Stomach (tissue), 9 donors: Measurements from ENCODE around the gene PLAAT5. TPM values are rescaled to one million over a fixed set of nuclear protein-coding genes. Genes with fewer than 3 reads are reported as not detected.

Experiments used
- DNase-seq, 2 donors: peaks; one replicate each; pipeline versions ENCODE4 v3.0.0 to v3.0.0-alpha.2; 2013 to 2019
- H3K27ac ChIP-seq, 5 donors: fragments of 200-600 bp in 4 of 5; sonication (generic) in 4 of 5; one replicate each; pipeline ENCODE4 v1.5.1; 2013 to 2019; ENCODE audit warnings: mild to moderate bottlenecking in 1 of 5, moderate library complexity in 1 of 5
- H3K27me3 ChIP-seq, 3 donors: fragments of 200-600 bp; sonication (generic); one replicate each; pipeline ENCODE4 v1.5.1; 2017 to 2019; ENCODE audit warnings: mixed run types in 1 of 3
- H3K36me3 ChIP-seq, 4 donors: fragments of 200-600 bp; sonication (generic); 1 replicate in 3 of 4; 2 replicates in 1 of 4; pipeline ENCODE4 v1.5.1; 2016 to 2019
- H3K4me1 ChIP-seq, 4 donors: fragments of 200-600 bp; sonication (generic); one replicate each; pipeline ENCODE4 v1.5.1; 2016 to 2019
- H3K4me3 ChIP-seq, 4 donors: fragments of 200-600 bp; sonication (generic) in 3 of 4; one replicate each; pipeline ENCODE4 v1.5.1; 2016 to 2019; ENCODE audit warnings: mild to moderate bottlenecking in 1 of 4
- H3K9me3 ChIP-seq, 4 donors: fragments of 200-600 bp; sonication (generic); one replicate each; pipeline ENCODE4 v1.5.1; 2016 to 2019
- CTCF ChIP-seq, 7 experiments: fragments of 450-650 bp in 4 of 7; fragments of 200-600 bp in 3 of 7; sonication (generic) in 3 of 7; IDR thresholded peaks; one replicate each; pipeline ENCODE4 v1.5.1; 2016 to 2019; ENCODE audit warnings: antibody characterized with exemption in 7 of 7, control low read depth in 2 of 7, mild to moderate bottlenecking in 1 of 7
- EP300 ChIP-seq: sonication (generic); formaldehyde crosslinking; IDR thresholded peaks from one replicate; pipeline ENCODE4 v1.6.1; 2017; ENCODE audit warnings: antibody characterized with exemption
- POLR2A ChIP-seq, 4 donors: fragments of 450-650 bp; IDR thresholded peaks; one replicate each; pipeline ENCODE4 v1.6.1; 2016; ENCODE audit warnings: antibody characterized with exemption in 4 of 4, control low read depth in 2 of 4, mild to moderate bottlenecking in 1 of 4, moderate library complexity in 1 of 4
- POLR2AphosphoS5 ChIP-seq, 3 donors: sonication (generic); formaldehyde crosslinking; IDR thresholded peaks; one replicate each; pipeline ENCODE4 v1.6.1; 2016; ENCODE audit warnings: antibody characterized with exemption in 3 of 3
- WGBS, 5 donors: extraction: QIAGEN DNeasy Blood & Tissue Kit in 3 of 5; methylation state at CpG; one replicate each; pipeline versions ENCODE4 v1.1.5 to v1.1.7; 2013 to 2018; 5-methylcytosine and 5-hydroxymethylcytosine counted together
- intact Hi-C: fragments of 100-400 bp; cut with DNase I; formaldehyde crosslinking; loops from one replicate; pipeline ENCODE4 v1.15.1; 2023; ENCODE audit warnings: low total_unique reads
- polyA plus RNA-seq, 3 donors: library from polyadenylated mRNA; stranded (reverse); fragments of 200-250 nt; gene quantifications; one replicate each; pipeline ENCODE4 v1.2.3, GENCODE V29; 2013
- total RNA-seq, 5 donors: library from RNA; depleted of rRNA; stranded (reverse); fragments of >200 nt; gene quantifications; one replicate each; pipeline versions ENCODE4 v1.1.0 to v1.2.3, GENCODE V29; 2014 to 2016
- donor health status: healthy with polysubstance abuse.
- donor health status: Bipolar disorder and iron deficiency.
- donor health status: healthy.

PLAAT5 gene
- total and polyA plus RNA-seq, 8 donors = 1.1 to 2.4 (median 1.9) TPM; not detected in 3

- Histone ChIP-seq H3K4me3 (no peak overlapping the region), H3K27me3 (no peaks in the 10 kb centered on the region), H3K27ac (no peak overlapping the region), H3K4me1 (no peaks in the 10 kb centered on the region), H3K9me3 (no peaks in the 10 kb centered on the region), H3K36me3 (no peaks in the 10 kb centered on the region)
- TF ChIP-seq CTCF (IDR thresholded peaks at IDR 0.05) (no peak), POLR2A (IDR thresholded peaks at IDR 0.05) (no peak), POLR2AphosphoS5 (IDR thresholded peaks at IDR 0.05) (no peak), EP300 (no peak)
- DNase-seq = no peak
- intact Hi-C loops = no loop called here
- 39 to 95% (median 52%) methylated on average over 2 of the region's 2 CpGs for WGBS, 5 donors
Measured at GRCh38 chr11:63417174-63417852, 73.7 kb downstream of the PLAAT5 start.

Other genes starting within 250 kb of the PLAAT5 start
- not detected for gene SLC22A25, start 247.6 kb downstream of the PLAAT5 start, total RNA-seq
- gene SLC22A25, start 247.6 kb downstream of the PLAAT5 start, polyA plus RNA-seq = not detected
- gene SLC22A9, start 121.4 kb downstream of the PLAAT5 start, total RNA-seq = not detected
- not detected for gene SLC22A9, start 121.4 kb downstream of the PLAAT5 start, polyA plus RNA-seq
- gene LGALS12, start 14.9 kb upstream of the PLAAT5 start, total RNA-seq = under 1 TPM in 1 of 5 donors, not detected in 4; 0.55 TPM
- gene LGALS12, start 14.9 kb upstream of the PLAAT5 start, polyA plus RNA-seq = 1 to 10 TPM in 1 of 3 donors, under 1 TPM in 2; 0.38 to 1.1 (median 0.44) TPM
- gene PLAAT4, start 45.6 kb upstream of the PLAAT5 start, total RNA-seq = 100 to 1,000 TPM in 1 of 5 donors, 10 to 100 TPM in 3, 1 to 10 TPM in 1; 4.0 to 121 (median 12.7) TPM
- 100 to 1,000 TPM in 1 of 3 donors, 10 to 100 TPM in 2; 86.9 to 262 (median 98.5) TPM for gene PLAAT4, start 45.6 kb upstream of the PLAAT5 start, polyA plus RNA-seq
- 10 to 100 TPM in 1 of 5 donors, 1 to 10 TPM in 1, not detected in 3; 1.3 to 19.5 TPM for gene PLAAT2, start 72.2 kb upstream of the PLAAT5 start, total RNA-seq
- 10 to 100 TPM in 1 of 3 donors, 1 to 10 TPM in 2; 6.8 to 66.7 (median 7.6) TPM for gene PLAAT2, start 72.2 kb upstream of the PLAAT5 start, polyA plus RNA-seq
- 10 to 100 TPM in 3 of 5 donors, not detected in 2; 10.6 to 25.9 (median 21.0) TPM for gene PLAAT3, start 123.3 kb upstream of the PLAAT5 start, total RNA-seq
- gene PLAAT3, start 123.3 kb upstream of the PLAAT5 start, polyA plus RNA-seq = 10 to 100 TPM; 51.2 to 75.0 (median 52.5) TPM
- 10 to 100 TPM; 10.1 to 99.3 (median 53.5) TPM for gene ATL3, start 180.2 kb upstream of the PLAAT5 start, total RNA-seq
- gene ATL3, start 180.2 kb upstream of the PLAAT5 start, polyA plus RNA-seq = 10 to 100 TPM in 1 of 3 donors, 1 to 10 TPM in 2; 5.7 to 17.7 (median 8.0) TPM
- 10 to 100 TPM; 22.2 to 83.8 (median 28.6) TPM for gene RTN3, start 190.3 kb upstream of the PLAAT5 start, total RNA-seq
- gene RTN3, start 190.3 kb upstream of the PLAAT5 start, polyA plus RNA-seq = 10 to 100 TPM; 26.6 to 61.0 (median 32.0) TPM